Kidney (tissue), 14 donors: ENCODE measurements around the gene HOXD1. TPM values are rescaled to one million over a fixed set of nuclear protein-coding genes. Genes with fewer than 3 reads are reported as not detected.
A peak's percentile ranks its signal among the peaks of the same experiment; 100 is the strongest.

Experiments used
- DNase-seq, 5 donors: peaks; one replicate each; pipeline ENCODE4 v3.0.0-alpha.2; 2013 to 2020
- FAIRE-seq: peaks from 2 replicates; lab custom pipeline; 2012; peaks lifted over from hg19 to GRCh38; lab: Jason Lieb, UNC
- H3K27ac ChIP-seq, 2 donors: one replicate each; pipeline ENCODE4 v1.7.0; 2013; ENCODE audit warnings: low read depth in 2 of 2, low read length in 2 of 2, inconsistent platforms in 1 of 2
- H3K27me3 ChIP-seq: one replicate; pipeline ENCODE4 v1.7.1; 2013; ENCODE audit warnings: low read length, inconsistent platforms; ENCODE audit not compliant: control insufficient read depth, insufficient read depth
- H3K36me3 ChIP-seq, 3 donors: one replicate each; pipeline versions ENCODE4 v1.7.0 to v1.7.1; 2013; ENCODE audit warnings: low read length in 3 of 3, control low read depth in 1 of 3, inconsistent platforms in 1 of 3; ENCODE audit not compliant: insufficient read depth in 3 of 3, control insufficient read depth in 2 of 3
- H3K4me1 ChIP-seq, 3 donors: one replicate each; pipeline versions ENCODE4 v1.7.0 to v1.7.1; 2013; ENCODE audit warnings: low read length in 3 of 3, inconsistent platforms in 1 of 3, low read depth in 1 of 3; ENCODE audit not compliant: control insufficient read depth in 2 of 3, insufficient read depth in 2 of 3
- H3K4me3 ChIP-seq, 3 donors: one replicate each; pipeline versions ENCODE4 v1.7.0 to v1.8.1; 2013; ENCODE audit warnings: low read length in 3 of 3, control low read depth in 1 of 3, inconsistent platforms in 1 of 3
- H3K9ac ChIP-seq, 3 donors: one replicate each; pipeline versions ENCODE4 v1.7.0 to v1.7.1; 2013; ENCODE audit warnings: low read length in 3 of 3, control low read depth in 1 of 3, inconsistent platforms in 1 of 3
- H3K9me3 ChIP-seq, 3 donors: one replicate each; pipeline versions ENCODE4 v1.7.0 to v1.7.1; 2013; ENCODE audit warnings: low read length in 3 of 3, control low read depth in 1 of 3, inconsistent platforms in 1 of 3; ENCODE audit not compliant: control insufficient read depth in 2 of 3, insufficient read depth in 1 of 3
- CTCF ChIP-seq: IDR thresholded peaks from 3 replicates; pipeline ENCODE4 v1.5.1; 2012; ENCODE audit warnings: mild to moderate bottlenecking, moderate library complexity, borderline replicate concordance; ENCODE audit not compliant: insufficient read depth; ENCODE audit errors: extremely low read depth
- intact Hi-C: fragments of 100-400 bp; cut with DNase I; formaldehyde crosslinking; loops from one replicate; pipeline ENCODE4 v1.11.1; 2022
- polyA plus RNA-seq: library from polyadenylated mRNA; stranded (reverse); fragments of 350-450 nt; fragmentation: Illumina TruSeq; extraction: RNeasy Lipid Tissue Mini Kit (QIAGEN cat#74804); gene quantifications from one replicate; pipeline ENCODE4 v1.2.3, GENCODE V29; 2014; ENCODE audit warnings: low read depth, low replicate concordance; ENCODE audit not compliant: insufficient read depth
- total RNA-seq: library from RNA; stranded (reverse); fragmentation: NEBNext Ultra II Directional; extraction: Animal tissue kit (Norgen Biotek cat#: 25700); gene quantifications from one replicate; pipeline ENCODE4 v1.2.1, GENCODE V29; 2021
- donor health status: control.
- donor health status: control.
- donor health status: control.
- donor health status: control.
- donor health status: control.
- donor health status: DM: yes; HTN: yes; CAD: no.
- donor health status: Normal renal cell carcinoma (clear cell type).

Gene HOXD1
- total and polyA plus RNA-seq, 2 donors from 2014 or later = 4.3 to 11.3 TPM

DNA sequence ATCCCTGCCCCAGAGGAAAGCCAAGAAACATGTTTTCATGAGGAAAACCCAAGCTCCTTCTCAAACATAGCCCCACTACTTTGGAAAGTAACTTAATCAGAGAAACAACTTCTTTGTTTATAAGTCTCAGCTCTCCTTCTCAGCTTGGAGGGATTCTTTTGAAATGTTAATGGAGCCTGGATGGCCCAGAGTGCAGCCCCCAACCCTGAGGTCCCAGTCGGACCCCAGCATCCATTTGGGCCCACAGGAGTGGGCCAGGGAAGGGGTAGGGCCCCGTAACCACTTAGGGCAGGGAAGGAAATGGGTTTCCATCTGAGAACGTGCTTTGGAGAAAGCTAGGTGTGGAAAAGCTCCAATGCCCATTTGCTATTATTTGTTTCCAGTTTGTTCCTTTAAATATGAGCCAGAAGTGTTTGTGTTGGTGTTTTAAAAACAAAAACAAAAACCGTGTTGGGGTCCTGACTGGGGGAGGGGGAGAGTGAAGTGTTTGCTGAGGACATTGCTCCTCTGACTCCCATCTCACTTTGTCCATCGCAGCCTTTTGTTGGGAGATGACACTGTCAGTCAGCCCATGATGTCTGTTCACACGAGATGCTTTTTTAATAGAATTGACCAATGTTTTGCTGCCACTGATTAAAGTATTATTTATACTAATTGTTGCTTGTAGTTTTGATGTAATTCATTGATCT, 33.0 kb upstream of the HOXD1 start:
- DNase-seq = no peak
- Histone ChIP-seq H3K27ac (peak overlapping the region; percentile 53 to 76), H3K4me1 (peaks cover 0 to 12% (median 4%) of the 10 kb centered on the region in 3 donors), H3K27me3 (no peaks in the 10 kb centered on the region), H3K36me3 (peaks cover 2 to 10% (median 6%) of the 10 kb centered on the region in 3 donors), H3K4me3 (peak overlapping the region in 1 of 3 donors; percentile 75), H3K9me3 (no peaks in the 10 kb centered on the region), H3K9ac (peak overlapping the region; percentile 22 to 60 (median 30))
- no peak for FAIRE-seq
- intact Hi-C loops = no loop called here
- TF ChIP-seq CTCF = no peak

- intact Hi-C loops = no loop called here
- no peak for FAIRE-seq
- Histone ChIP-seq H3K9ac (peak overlapping the region in 2 of 3 donors; percentile 43 to 77), H3K4me3 (peak overlapping the region; percentile 26 to 67 (median 40)), H3K9me3 (no peaks in the 10 kb centered on the region), H3K27me3 (no peaks in the 10 kb centered on the region), H3K4me1 (peaks cover 0 to 12% (median 4%) of the 10 kb centered on the region in 3 donors), H3K36me3 (peaks cover 2 to 10% (median 6%) of the 10 kb centered on the region in 3 donors), H3K27ac (peak overlapping the region; percentile 77 to 92)
- no peak for TF ChIP-seq CTCF
- DNase-seq = peak in 3 of 5 donors; percentile 48 to 80 (median 71)
Observed at GRCh38 chr2:176156301-176156806, 32.1 kb upstream of the HOXD1 start.

- Histone ChIP-seq H3K4me1 (peaks cover 0 to 12% (median 4%) of the 10 kb centered on the region in 3 donors), H3K27me3 (no peaks in the 10 kb centered on the region), H3K9me3 (no peaks in the 10 kb centered on the region), H3K9ac (peak within 1 kb of the TSS; percentile 33 to 77 (median 43)), H3K4me3 (peak within 1 kb of the TSS; percentile 45 to 67 (median 49)), H3K36me3 (peaks cover 2 to 10% (median 6%) of the 10 kb centered on the region in 3 donors), H3K27ac (peak within 1 kb of the TSS; percentile 77 to 92)
- DNase-seq = peak in 4 of 5 donors; percentile 59 to 81 (median 74)
- no peak for FAIRE-seq
- intact Hi-C loops = no loop called here
- no peak for TF ChIP-seq CTCF
Observed at GRCh38 chr2:176156807-176157498, 31.5 kb upstream of the HOXD1 start, which contains the start of gene HOXD3. TSS of gene HOXD3 (plus strand) at chr2:176157307. CDS start at chr2:176169115, 11,808 bp downstream.
